NCI-H1048 (cell line): Measurements from ENCODE around the gene C22orf23.

Source experiments
- DNase-seq: peaks from one replicate; lab custom pipeline; 2025; lab: John Stamatoyannopoulos, UW

The C22orf23 gene

DNA sequence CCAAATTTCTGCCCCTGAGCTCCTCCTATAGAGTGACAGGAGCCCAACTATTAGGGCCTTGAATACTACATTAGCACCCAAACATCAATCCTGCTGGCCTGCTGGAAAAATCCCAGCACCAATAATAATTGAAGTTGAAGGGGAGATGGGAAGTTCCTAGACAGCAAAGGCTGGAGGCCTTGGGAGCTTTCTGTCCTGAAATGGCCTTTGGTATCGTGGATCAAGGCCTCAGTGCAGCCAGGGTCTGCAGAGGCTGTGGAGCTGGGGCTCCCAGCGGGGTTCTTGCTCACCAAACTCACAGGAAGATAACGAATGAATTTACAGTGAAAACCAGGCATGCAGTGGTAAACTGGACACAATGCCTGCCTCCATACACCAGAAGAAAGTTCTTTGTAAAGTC is 56.5 kb downstream of the C22orf23 start:
- no peak for DNase-seq

DNA sequence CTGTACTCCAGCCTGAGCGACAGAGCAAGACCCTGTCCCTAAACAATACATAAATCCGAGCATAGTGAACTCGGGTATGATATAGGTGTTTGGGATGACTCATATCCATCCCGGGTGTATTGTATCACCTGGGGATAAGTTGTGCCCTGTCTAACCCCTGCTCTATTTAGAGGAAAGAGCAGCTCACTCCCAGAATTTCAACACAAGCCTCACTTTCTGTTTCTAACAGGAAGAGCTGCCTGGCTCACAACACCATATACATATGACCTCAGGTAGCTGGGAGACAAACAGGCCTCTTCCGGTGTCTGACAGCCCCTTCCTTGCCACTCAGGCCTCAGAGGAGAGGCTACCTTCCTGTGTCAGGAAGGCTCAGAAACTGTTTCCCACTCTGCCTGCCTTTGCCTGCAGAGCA is 57.2 kb downstream of the C22orf23 start:
- DNase-seq, result no peak

DNA sequence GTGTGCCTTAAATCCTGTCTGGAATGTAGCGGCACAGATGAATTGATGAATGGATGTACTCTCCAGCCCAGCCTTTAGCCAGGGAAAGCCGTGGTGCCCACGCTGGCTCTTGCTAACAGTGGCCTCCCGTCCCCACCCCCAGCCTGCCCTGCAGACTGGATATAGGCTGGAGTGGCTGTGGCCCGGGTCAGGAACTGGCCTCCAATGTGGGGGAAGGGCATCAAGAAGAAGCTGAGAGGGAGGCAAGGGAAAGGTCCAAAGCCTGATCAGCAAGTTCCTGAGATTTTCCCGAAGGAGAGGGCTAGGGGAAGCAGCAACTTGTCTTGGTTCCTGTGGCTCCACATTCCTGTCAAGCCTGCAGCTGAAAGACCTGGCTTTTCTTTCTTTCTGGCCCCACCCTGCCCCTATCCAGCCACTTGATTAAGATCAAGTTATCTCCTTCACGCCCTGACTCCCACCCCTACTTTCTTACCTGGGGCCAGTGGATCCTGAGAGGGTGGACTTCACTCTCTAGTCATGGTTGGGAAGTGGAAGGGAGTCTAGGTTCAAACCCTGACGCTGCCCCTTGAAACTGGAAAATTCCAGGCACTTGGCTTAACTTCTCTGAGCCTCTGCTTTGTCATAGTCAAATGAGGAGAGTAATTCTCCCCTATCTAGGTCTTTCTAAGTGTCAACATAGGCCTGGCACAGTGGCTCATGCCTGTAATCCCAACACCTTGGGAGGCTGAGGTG is 58.3 kb downstream of the C22orf23 start:
- DNase-seq, result no peak

DNA sequence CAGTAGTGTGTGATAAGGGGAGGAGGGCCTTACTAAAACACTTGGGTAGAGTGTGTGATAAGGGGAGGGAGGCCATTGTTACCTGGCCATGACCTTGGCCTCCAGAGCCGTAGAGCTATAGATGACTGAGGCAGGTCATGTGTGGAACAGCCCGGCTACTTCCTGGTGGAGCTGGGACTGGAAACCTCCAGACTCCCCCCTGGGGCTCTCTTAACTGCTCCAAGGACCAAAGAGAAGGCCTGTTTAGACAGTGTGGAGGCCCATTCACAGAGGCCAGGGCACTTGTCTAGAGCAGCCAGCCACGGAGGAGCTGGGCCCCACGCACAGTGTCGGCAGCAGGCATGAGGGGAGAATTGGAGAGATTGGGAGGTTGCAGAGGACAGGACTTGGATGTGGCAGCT is 59.8 kb downstream of the C22orf23 start:
- no peak for DNase-seq
